K562 (cell line): ENCODE results near the gene RPN1. TPM values are rescaled to one million over a fixed set of nuclear protein-coding genes. Genes with fewer than 3 reads are reported as not detected.

Experiments used
- ARID1B ChIP-seq: fragments of 450-650 bp; IDR thresholded peaks from 2 replicates; pipeline ENCODE4 v1.6.1; 2016; ENCODE audit warnings: antibody characterized with exemption, mild to moderate bottlenecking, inconsistent platforms
- ETV1 ChIP-seq: fragments of 450-650 bp; conservative IDR thresholded peaks from 2 replicates; pipeline ENCODE4 v1.6.1; 2016; ENCODE audit warnings: missing genetic modification characterization, control low read depth, low read depth, missing compliant biosample characterization
- EZH2 ChIP-seq: IDR thresholded peaks from 2 replicates; pipeline ENCODE4 v1.6.1; 2012; ENCODE audit warnings: low read depth, mild to moderate bottlenecking, inconsistent platforms, low read length, borderline replicate concordance
- PCBP2 ChIP-seq: fragments of 200-400 bp; formaldehyde crosslinking; IDR thresholded peaks from 2 replicates; pipeline ENCODE4 v1.6.1; 2018; ENCODE audit warnings: low read length, low read depth, mild to moderate bottlenecking, moderate library complexity; ENCODE audit not compliant: poor library complexity, severe bottlenecking
- ZKSCAN3 ChIP-seq: fragments of 250-450 bp; sonication (Bioruptor Pico); IDR thresholded peaks from 2 replicates; pipeline ENCODE4 v1.4.0; 2020
- polyA plus RNA-seq, 8 experiments: library from polyadenylated mRNA; depleted of rRNA in 4 of 8; stranded (reverse) in 5 of 8; unstranded in 3 of 8; fragments of >200 nt; fragmentation: Nextera tagmentation in 2 of 8; fragmentation: Illumina TruSeq in 1 of 8; extraction: Ambion mirVana in 2 of 8; extraction: Trizol in 1 of 8; gene quantifications; 2 replicates each; pipeline versions ENCODE4 v1.2.1 to v1.2.3, GENCODE V29; 2011 to 2014; ENCODE audit warnings: inconsistent platforms in 1 of 8, missing spikeins in 1 of 8
- total RNA-seq, 7 experiments: library from RNA; depleted of rRNA in 6 of 7; stranded (reverse); fragments of >200 nt in 6 of 7; fragmentation: Illumina TruSeq in 2 of 7; extraction: Trizol in 2 of 7; gene quantifications; 2 replicates each; pipeline versions ENCODE4 v1.2.1 to v1.2.3, GENCODE V29; 2011 to 2021; ENCODE audit warnings: low replicate concordance in 1 of 7
- TF ChIP-seq, protein P1 (sequence below), 2 experiments: fragments of 450-650 bp; conservative IDR thresholded peaks; 2 replicates each; pipeline ENCODE4 v1.6.1; 2017; ENCODE audit warnings: mild to moderate bottlenecking in 2 of 2, moderate library complexity in 2 of 2
- TF ChIP-seq, protein P2 (sequence below), 2 experiments: fragments of 450-650 bp in 1 of 2; sonication (generic) in 1 of 2; formaldehyde crosslinking in 1 of 2; IDR thresholded peaks; 2 replicates each; pipeline versions ENCODE4 v1.7.1 to v1.9.0; 2016 to 2022; ENCODE audit warnings: inconsistent platforms in 1 of 2, mild to moderate bottlenecking in 1 of 2, missing genetic modification reagents in 1 of 2

RPN1 gene
- total and polyA plus RNA-seq, 9 of the 15 experiments (the other 6 are each of a cell fraction or from before 2014, with no cell fraction given) = 39.5 to 300 (median 148) TPM

DNA sequence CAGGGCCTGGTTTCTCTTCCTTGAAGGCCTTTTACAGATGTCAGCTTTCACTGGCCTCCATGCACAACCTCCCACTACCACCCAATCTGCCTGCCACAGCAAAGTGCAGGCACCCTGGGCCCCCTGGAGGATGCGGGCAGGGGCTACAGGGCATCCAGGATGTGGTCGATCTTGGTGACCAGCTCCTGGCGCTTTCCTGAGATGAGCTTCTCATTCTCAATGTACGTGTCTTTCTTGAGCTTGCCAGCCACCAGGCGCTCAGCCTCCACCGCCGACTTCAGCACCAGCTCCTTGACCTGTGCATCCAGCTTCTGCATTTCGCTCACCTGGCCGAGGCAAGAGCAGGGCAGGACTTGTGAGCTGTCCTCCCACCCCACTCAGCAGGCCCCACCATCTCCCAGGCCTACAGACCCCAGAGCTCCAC lies 30.3 kb downstream of the RPN1 start (continued):
- no peak for TF ChIP-seq ETV1
- TF ChIP-seq, protein P1, sequence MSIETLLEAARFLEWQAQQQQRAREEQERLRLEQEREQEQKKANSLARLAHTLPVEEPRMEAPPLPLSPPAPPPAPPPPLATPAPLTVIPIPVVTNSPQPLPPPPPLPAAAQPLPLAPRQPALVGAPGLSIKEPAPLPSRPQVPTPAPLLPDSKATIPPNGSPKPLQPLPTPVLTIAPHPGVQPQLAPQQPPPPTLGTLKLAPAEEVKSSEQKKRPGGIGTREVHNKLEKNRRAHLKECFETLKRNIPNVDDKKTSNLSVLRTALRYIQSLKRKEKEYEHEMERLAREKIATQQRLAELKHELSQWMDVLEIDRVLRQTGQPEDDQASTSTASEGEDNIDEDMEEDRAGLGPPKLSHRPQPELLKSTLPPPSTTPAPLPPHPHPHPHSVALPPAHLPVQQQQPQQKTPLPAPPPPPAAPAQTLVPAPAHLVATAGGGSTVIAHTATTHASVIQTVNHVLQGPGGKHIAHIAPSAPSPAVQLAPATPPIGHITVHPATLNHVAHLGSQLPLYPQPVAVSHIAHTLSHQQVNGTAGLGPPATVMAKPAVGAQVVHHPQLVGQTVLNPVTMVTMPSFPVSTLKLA (conservative IDR thresholded peaks at IDR 0.05) = no peak
- no peak for TF ChIP-seq ZKSCAN3 (CRISPR knock-in tag)
- TF ChIP-seq EZH2 = no peak
- TF ChIP-seq PCBP2 = no peak
- TF ChIP-seq, protein P2, sequence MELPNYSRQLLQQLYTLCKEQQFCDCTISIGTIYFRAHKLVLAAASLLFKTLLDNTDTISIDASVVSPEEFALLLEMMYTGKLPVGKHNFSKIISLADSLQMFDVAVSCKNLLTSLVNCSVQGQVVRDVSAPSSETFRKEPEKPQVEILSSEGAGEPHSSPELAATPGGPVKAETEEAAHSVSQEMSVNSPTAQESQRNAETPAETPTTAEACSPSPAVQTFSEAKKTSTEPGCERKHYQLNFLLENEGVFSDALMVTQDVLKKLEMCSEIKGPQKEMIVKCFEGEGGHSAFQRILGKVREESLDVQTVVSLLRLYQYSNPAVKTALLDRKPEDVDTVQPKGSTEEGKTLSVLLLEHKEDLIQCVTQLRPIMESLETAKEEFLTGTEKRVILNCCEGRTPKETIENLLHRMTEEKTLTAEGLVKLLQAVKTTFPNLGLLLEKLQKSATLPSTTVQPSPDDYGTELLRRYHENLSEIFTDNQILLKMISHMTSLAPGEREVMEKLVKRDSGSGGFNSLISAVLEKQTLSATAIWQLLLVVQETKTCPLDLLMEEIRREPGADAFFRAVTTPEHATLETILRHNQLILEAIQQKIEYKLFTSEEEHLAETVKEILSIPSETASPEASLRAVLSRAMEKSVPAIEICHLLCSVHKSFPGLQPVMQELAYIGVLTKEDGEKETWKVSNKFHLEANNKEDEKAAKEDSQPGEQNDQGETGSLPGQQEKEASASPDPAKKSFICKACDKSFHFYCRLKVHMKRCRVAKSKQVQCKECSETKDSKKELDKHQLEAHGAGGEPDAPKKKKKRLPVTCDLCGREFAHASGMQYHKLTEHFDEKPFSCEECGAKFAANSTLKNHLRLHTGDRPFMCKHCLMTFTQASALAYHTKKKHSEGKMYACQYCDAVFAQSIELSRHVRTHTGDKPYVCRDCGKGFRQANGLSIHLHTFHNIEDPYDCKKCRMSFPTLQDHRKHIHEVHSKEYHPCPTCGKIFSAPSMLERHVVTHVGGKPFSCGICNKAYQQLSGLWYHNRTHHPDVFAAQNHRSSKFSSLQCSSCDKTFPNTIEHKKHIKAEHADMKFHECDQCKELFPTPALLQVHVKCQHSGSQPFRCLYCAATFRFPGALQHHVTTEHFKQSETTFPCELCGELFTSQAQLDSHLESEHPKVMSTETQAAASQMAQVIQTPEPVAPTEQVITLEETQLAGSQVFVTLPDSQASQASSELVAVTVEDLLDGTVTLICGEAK (IDR thresholded peaks at IDR 0.05) = no peak
- TF ChIP-seq, protein P2 (CRISPR knock-in tag; IDR thresholded peaks at IDR 0.05) = peak; percentile 51; the same call in 1 of the 2 replicates
- no peak for TF ChIP-seq ARID1B
